WTC11 (cell line): ENCODE measurements around the gene PAF1. TPM values are rescaled to one million over a fixed set of nuclear protein-coding genes. Genes with fewer than 3 reads are reported as not detected.

Source experiments
- ATAC-seq: fragments of 200-7000 bp; cut with Tn5 transposase; 2 replicates; pipeline ENCODE4 v1.10.0; 2021; ENCODE audit warnings: mild to moderate bottlenecking, moderate library complexity
- CTCF ChIA-PET: fragments of 300-600 bp; sonication (Branson Sonifier 250); formaldehyde crosslinking; loops from one replicate; lab custom pipeline; 2021; ENCODE audit warnings: antibody characterized with exemption; lab: Charles Lee
- POLR2A ChIA-PET: fragments of 350-600 bp; sonication (Branson Sonifier 250); formaldehyde crosslinking; loops from one replicate; lab custom pipeline; 2021; ENCODE audit warnings: antibody characterized with exemption; lab: Charles Lee
- DNase-seq: peaks from one replicate; pipeline ENCODE4 v3.0.0; 2021; ENCODE audit warnings: low spot score
- H3K27ac Mint-ChIP-seq: 2 replicates; pipeline ENCODE4 v1.8.0; 2021; ENCODE audit warnings: mixed read lengths
- H3K27me3 Mint-ChIP-seq: 2 replicates; pipeline ENCODE4 v1.8.0; 2021; ENCODE audit warnings: low read depth, mild to moderate bottlenecking, moderate library complexity, mixed read lengths
- H3K36me3 Mint-ChIP-seq: 2 replicates; pipeline ENCODE4 v1.8.0; 2021; ENCODE audit warnings: mixed read lengths
- H3K4me1 Mint-ChIP-seq: 2 replicates; pipeline ENCODE4 v1.8.0; 2022; ENCODE audit warnings: mixed read lengths
- H3K4me3 Mint-ChIP-seq: 2 replicates; pipeline ENCODE4 v1.8.0; 2021; ENCODE audit warnings: mild to moderate bottlenecking, moderate library complexity, mixed read lengths
- H3K9me3 Mint-ChIP-seq: 2 replicates; pipeline ENCODE4 v1.8.0; 2021; ENCODE audit warnings: mixed read lengths
- ATF1 ChIP-seq: sonication (generic); formaldehyde crosslinking; IDR thresholded peaks from 2 replicates; pipeline ENCODE4 v1.8.1; 2023; ENCODE audit warnings: mild to moderate bottlenecking, moderate library complexity, missing genetic modification reagents
- CBFB ChIP-seq: sonication (generic); formaldehyde crosslinking; IDR thresholded peaks from 2 replicates; pipeline ENCODE4 v1.8.1; 2022; ENCODE audit warnings: mild to moderate bottlenecking, low read depth, missing genetic modification reagents
- ETV6 ChIP-seq: sonication (generic); formaldehyde crosslinking; IDR thresholded peaks from 2 replicates; pipeline ENCODE4 v1.8.1; 2022; ENCODE audit warnings: mild to moderate bottlenecking, missing genetic modification reagents
- FOXP1 ChIP-seq: sonication (generic); formaldehyde crosslinking; IDR thresholded peaks from 2 replicates; pipeline ENCODE4 v1.8.0; 2022; ENCODE audit warnings: missing genetic modification reagents, mild to moderate bottlenecking, moderate library complexity, borderline replicate concordance
- MXD4 ChIP-seq: fragments of 250-450 bp; sonication (Bioruptor Pico); IDR thresholded peaks from 2 replicates; pipeline ENCODE4 v1.8.0; 2021; ENCODE audit warnings: mild to moderate bottlenecking, moderate library complexity, borderline replicate concordance
- NFYB ChIP-seq: sonication (generic); formaldehyde crosslinking; conservative IDR thresholded peaks from 2 replicates; pipeline ENCODE4 v1.8.0; 2022; ENCODE audit warnings: low read depth, missing genetic modification reagents
- SP1 ChIP-seq: sonication (generic); formaldehyde crosslinking; conservative IDR thresholded peaks from 2 replicates; pipeline ENCODE4 v1.8.1; 2022; ENCODE audit warnings: missing genetic modification reagents
- TEAD1 ChIP-seq: sonication (generic); formaldehyde crosslinking; IDR thresholded peaks from 2 replicates; pipeline ENCODE4 v1.8.0; 2022; ENCODE audit warnings: mild to moderate bottlenecking, missing genetic modification reagents
- TEAD4 ChIP-seq: sonication (generic); formaldehyde crosslinking; IDR thresholded peaks from 2 replicates; pipeline ENCODE4 v1.8.0; 2022; ENCODE audit warnings: mild to moderate bottlenecking, missing genetic modification reagents
- ZNF423 ChIP-seq: fragments of 250-450 bp; sonication (Bioruptor Pico); IDR thresholded peaks from 2 replicates; pipeline ENCODE4 v2.1.2; 2022; ENCODE audit warnings: mild to moderate bottlenecking, moderate library complexity
- total RNA-seq: library from RNA; stranded (reverse); gene quantifications from 3 replicates; pipeline ENCODE4 v1.2.3, GENCODE V29; 2021
- TF ChIP-seq, protein P1 (sequence below): sonication (generic); formaldehyde crosslinking; conservative IDR thresholded peaks from 2 replicates; pipeline ENCODE4 v1.8.1; 2022; ENCODE audit warnings: mild to moderate bottlenecking, missing genetic modification reagents
- TF ChIP-seq, protein P2 (sequence below): sonication (generic); formaldehyde crosslinking; IDR thresholded peaks from 2 replicates; pipeline ENCODE4 v1.8.0; 2022; ENCODE audit warnings: missing genetic modification reagents
- TF ChIP-seq, protein P3 (sequence below): sonication (generic); formaldehyde crosslinking; IDR thresholded peaks from 2 replicates; pipeline ENCODE4 v1.8.0; 2022; ENCODE audit warnings: mild to moderate bottlenecking, missing genetic modification reagents
- TF ChIP-seq, protein P4 (sequence below): sonication (generic); formaldehyde crosslinking; IDR thresholded peaks from 2 replicates; pipeline ENCODE4 v1.8.1; 2023; ENCODE audit warnings: mild to moderate bottlenecking, missing genetic modification reagents, moderate library complexity
- TF ChIP-seq, protein P5 (sequence below): sonication (generic); formaldehyde crosslinking; IDR thresholded peaks from 2 replicates; pipeline ENCODE4 v1.8.1; 2023; ENCODE audit warnings: mild to moderate bottlenecking, moderate library complexity, missing genetic modification reagents
- TF ChIP-seq, protein P6 (sequence below): sonication (generic); formaldehyde crosslinking; IDR thresholded peaks from 2 replicates; pipeline ENCODE4 v1.8.1; 2022; ENCODE audit warnings: low read depth, mild to moderate bottlenecking, moderate library complexity, missing genetic modification reagents, borderline replicate concordance

The PAF1 gene
- total RNA-seq, 1 experiment from 2014 or later: 27.8 TPM

DNA sequence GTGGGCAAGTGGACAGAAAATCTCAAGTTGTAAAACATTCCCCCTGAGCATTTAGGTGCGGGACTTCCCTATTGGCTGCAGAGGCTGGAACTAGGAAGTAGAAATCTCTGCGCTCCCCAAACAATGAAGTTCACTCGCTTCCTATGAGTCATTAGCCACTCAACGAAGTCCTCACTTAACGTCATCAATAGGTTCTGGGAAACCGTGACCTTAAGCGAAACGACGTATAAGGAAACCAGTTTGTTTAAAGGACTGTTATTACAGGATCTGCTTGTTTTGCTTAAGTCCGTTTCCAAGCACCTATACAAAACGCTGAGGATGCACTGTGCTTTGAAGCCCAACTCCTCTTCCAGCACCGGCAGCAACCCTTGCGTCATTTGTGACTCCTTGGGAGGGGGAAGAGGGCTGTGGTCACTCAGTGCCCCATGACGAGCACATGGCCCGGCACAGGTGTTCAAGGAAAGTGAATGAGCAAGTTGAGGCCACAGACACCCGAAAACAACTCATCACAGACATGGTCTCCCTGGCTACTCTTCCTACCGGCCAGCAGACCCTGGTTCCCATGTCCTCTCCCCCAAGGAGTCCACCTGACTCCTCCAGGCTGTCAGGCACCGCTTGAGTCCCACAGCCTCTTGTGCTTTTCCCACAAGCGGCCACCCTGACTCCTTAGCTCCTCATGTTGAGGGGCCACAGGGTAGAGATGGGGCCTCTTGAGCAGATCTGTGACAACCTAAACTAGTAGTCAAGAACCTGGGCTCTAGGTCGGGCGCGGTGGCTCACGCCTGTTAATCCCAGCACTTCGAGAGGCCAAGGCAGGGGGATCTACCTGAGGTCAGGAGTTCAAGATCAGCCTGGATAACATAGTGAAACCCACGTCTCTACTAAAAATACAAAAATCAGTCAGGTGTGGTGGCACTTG, 40.0 kb upstream of the PAF1 start (continued):
- TF ChIP-seq, protein P1, sequence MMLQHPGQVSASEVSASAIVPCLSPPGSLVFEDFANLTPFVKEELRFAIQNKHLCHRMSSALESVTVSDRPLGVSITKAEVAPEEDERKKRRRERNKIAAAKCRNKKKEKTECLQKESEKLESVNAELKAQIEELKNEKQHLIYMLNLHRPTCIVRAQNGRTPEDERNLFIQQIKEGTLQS (CRISPR knock-in tag): 0 out of 2 replicates have a peak, but pooled peaks have one; percentile 20

DNA sequence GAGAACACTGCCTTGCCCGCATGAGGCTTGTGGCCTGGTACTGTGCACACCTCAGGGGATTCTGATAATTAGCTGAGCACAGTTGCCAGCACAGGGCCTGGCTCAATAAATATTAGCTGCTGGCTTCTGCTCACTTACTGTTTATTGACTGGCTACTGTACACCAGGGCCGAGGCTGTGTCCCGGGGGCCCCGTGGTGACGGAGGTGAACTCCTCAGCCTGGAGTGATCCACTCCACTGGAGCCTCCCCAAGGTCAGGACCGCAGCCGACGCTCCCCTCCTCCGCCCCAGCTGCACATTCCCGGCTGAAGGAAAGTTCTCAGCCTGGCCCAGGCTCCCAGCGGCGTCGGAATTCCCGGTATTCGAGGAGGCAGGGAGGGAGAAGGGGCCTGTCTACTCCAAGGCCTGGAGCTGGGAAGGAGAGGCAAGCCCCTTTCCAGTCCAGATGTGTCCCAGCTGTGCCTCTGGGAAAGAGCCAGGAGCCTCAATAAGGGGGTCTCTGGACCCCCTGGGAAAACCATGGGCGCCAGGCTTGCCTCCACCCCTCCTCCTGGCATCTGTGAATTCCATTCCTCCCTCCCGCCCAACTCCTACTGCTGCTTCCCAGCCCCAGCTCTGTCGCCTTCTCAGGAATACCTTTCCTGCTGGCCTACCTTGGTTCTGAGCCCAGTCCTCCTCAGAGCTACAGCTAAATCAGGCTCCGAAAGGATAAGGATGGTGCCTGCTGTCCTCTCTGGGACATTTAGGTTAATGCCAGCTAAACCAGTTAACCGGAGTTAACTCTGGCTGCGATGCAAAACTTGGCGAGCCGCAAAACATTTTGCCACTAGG, 37.6 kb upstream of the PAF1 start:
- ATAC-seq: peak; percentile 84
- peak; percentile 93 for DNase-seq
- H3K9me3 Mint-ChIP-seq: no peaks in the 10 kb centered on the region
- ChIA-PET CTCF (interaction anchor here (0.8 to 3.5 kb wide), 14 partner anchors 9 to 106 kb away, joined by 3 to 18 read pairs (median 4); partner anchors contain the start of genes MED29, PAF1 and PLEKHG2), POLR2A (interaction anchor here (0.6 to 2.2 kb wide), 14 partner anchors 9 to 52 kb away, joined by 3 to 16 read pairs (median 5); partner anchors contain the start of genes MED29, PAF1, PLEKHG2 and SUPT5H)
- peak overlapping the region; percentile 57 for H3K4me3 Mint-ChIP-seq
- peak overlapping the region; percentile 98 for H3K27ac Mint-ChIP-seq
- H3K4me1 Mint-ChIP-seq: peaks cover 36% of the 10 kb centered on the region
- peaks cover 23% of the 10 kb centered on the region for H3K36me3 Mint-ChIP-seq
- TF ChIP-seq TEAD1 (peak; percentile 98), TEAD4 (peak; percentile 96), NFYB (no peak), FOXP1 (peak; percentile 42; the same call in 1 of the 2 replicates), ETV6 (CRISPR knock-in tag) (peak; percentile 78; the same call in 1 of the 2 replicates), CBFB (CRISPR knock-in tag) (0 out of 2 replicates have a peak, but pooled peaks have one; percentile 2), ZNF423 (CRISPR knock-in tag) (peak; percentile 29; the same call in 1 of the 2 replicates), SP1 (CRISPR knock-in tag) (peak; percentile 56; the same call in 1 of the 2 replicates)
- TF ChIP-seq, protein P2, sequence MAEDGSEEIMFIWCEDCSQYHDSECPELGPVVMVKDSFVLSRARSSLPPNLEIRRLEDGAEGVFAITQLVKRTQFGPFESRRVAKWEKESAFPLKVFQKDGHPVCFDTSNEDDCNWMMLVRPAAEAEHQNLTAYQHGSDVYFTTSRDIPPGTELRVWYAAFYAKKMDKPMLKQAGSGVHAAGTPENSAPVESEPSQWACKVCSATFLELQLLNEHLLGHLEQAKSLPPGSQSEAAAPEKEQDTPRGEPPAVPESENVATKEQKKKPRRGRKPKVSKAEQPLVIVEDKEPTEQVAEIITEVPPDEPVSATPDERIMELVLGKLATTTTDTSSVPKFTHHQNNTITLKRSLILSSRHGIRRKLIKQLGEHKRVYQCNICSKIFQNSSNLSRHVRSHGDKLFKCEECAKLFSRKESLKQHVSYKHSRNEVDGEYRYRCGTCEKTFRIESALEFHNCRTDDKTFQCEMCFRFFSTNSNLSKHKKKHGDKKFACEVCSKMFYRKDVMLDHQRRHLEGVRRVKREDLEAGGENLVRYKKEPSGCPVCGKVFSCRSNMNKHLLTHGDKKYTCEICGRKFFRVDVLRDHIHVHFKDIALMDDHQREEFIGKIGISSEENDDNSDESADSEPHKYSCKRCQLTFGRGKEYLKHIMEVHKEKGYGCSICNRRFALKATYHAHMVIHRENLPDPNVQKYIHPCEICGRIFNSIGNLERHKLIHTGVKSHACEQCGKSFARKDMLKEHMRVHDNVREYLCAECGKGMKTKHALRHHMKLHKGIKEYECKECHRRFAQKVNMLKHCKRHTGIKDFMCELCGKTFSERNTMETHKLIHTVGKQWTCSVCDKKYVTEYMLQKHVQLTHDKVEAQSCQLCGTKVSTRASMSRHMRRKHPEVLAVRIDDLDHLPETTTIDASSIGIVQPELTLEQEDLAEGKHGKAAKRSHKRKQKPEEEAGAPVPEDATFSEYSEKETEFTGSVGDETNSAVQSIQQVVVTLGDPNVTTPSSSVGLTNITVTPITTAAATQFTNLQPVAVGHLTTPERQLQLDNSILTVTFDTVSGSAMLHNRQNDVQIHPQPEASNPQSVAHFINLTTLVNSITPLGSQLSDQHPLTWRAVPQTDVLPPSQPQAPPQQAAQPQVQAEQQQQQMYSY (CRISPR knock-in tag): peak; percentile 72; the same call in 1 of the 2 replicates
- TF ChIP-seq, protein P3, sequence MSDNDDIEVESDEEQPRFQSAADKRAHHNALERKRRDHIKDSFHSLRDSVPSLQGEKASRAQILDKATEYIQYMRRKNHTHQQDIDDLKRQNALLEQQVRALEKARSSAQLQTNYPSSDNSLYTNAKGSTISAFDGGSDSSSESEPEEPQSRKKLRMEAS (CRISPR knock-in tag): peak; percentile 30; the same call in 1 of the 2 replicates
- TF ChIP-seq, protein P4, sequence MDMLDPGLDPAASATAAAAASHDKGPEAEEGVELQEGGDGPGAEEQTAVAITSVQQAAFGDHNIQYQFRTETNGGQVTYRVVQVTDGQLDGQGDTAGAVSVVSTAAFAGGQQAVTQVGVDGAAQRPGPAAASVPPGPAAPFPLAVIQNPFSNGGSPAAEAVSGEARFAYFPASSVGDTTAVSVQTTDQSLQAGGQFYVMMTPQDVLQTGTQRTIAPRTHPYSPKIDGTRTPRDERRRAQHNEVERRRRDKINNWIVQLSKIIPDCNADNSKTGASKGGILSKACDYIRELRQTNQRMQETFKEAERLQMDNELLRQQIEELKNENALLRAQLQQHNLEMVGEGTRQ (CRISPR knock-in tag): no peak
- no peaks in the 10 kb centered on the region for H3K27me3 Mint-ChIP-seq

DNA sequence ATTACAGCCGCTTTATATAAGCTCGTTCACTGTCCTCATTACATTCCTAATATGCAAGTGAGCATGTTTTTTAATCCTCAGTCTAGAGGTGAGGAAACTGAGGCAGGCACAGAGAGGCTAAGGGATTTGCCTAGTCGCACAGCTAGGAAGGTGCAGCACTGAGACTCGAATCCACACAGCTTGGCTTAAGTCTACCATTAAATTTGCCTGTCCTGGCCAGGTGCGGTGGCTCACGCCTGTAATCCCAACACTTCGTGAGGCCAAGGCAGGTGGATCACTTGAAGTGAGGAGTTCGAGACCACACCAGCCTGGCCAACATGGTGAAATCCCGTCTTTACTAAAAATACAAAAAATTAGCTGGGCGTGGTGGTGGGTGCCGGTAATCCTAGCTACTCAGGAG, 36.8 kb upstream of the PAF1 start:
- Mint-ChIP-seq H3K36me3 (peaks cover 20% of the 10 kb centered on the region), H3K4me3 (peak overlapping the region; percentile 57; the same call in 1 of the 2 replicates), H3K27ac (peak overlapping the region; percentile 98), H3K9me3 (no peaks in the 10 kb centered on the region), H3K4me1 (peaks cover 32% of the 10 kb centered on the region), H3K27me3 (no peaks in the 10 kb centered on the region)
- POLR2A ChIA-PET: interaction anchor here (0.6 to 2.1 kb wide), 14 partner anchors 8 to 870 kb away, joined by 3 to 16 read pairs (median 4); partner anchors contain the start of genes MED29, PAF1, RPS16 and SUPT5H
- no peak for TF ChIP-seq ATF1 (CRISPR knock-in tag)
- TF ChIP-seq TEAD4: no peak
- TF ChIP-seq MXD4 (CRISPR knock-in tag): no peak
- TF ChIP-seq, protein P5, sequence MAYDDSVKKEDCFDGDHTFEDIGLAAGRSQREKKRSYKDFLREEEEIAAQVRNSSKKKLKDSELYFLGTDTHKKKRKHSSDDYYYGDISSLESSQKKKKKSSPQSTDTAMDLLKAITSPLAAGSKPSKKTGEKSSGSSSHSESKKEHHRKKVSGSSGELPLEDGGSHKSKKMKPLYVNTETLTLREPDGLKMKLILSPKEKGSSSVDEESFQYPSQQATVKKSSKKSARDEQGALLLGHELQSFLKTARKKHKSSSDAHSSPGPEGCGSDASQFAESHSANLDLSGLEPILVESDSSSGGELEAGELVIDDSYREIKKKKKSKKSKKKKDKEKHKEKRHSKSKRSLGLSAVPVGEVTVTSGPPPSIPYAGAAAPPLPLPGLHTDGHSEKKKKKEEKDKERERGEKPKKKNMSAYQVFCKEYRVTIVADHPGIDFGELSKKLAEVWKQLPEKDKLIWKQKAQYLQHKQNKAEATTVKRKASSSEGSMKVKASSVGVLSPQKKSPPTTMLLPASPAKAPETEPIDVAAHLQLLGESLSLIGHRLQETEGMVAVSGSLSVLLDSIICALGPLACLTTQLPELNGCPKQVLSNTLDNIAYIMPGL (CRISPR knock-in tag): no peak
- TF ChIP-seq, protein P6, sequence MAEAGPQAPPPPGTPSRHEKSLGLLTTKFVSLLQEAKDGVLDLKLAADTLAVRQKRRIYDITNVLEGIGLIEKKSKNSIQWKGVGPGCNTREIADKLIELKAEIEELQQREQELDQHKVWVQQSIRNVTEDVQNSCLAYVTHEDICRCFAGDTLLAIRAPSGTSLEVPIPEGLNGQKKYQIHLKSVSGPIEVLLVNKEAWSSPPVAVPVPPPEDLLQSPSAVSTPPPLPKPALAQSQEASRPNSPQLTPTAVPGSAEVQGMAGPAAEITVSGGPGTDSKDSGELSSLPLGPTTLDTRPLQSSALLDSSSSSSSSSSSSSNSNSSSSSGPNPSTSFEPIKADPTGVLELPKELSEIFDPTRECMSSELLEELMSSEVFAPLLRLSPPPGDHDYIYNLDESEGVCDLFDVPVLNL (CRISPR knock-in tag): no peak
- TF ChIP-seq NFYB: no peak
- ATAC-seq (no peak), DNase-seq (no peak)
- CTCF ChIA-PET: interaction anchor here (0.9 to 3.5 kb wide), 9 partner anchors 10 to 76 kb away, joined by 3 to 18 read pairs (median 7); partner anchors contain the start of gene PLEKHG2
